Gastrocnemius medialis (tissue), 4 donors: ENCODE results near the gene FUOM. TPM values are rescaled to one million over a fixed set of nuclear protein-coding genes. Genes with fewer than 3 reads are reported as not detected.
A peak's percentile ranks its signal among the peaks of the same experiment; 100 is the strongest.

Experiments
- ATAC-seq, 2 donors: fragments of 150-250 bp; one replicate each; pipeline ENCODE4 v1.9.1; 2016
- DNase-seq, 2 donors: peaks; one replicate each; pipeline ENCODE4 v3.0.0-alpha.2; 2019
- H3K27ac ChIP-seq, 4 donors: fragments of 200-600 bp; sonication (generic); 1 replicate in 1 of 4; 2 replicates in 3 of 4; pipeline ENCODE4 v1.5.1; 2016 to 2018; ENCODE audit warnings: mild to moderate bottlenecking in 2 of 4, moderate library complexity in 1 of 4
- H3K27me3 ChIP-seq, 3 donors: fragments of 200-600 bp; sonication (generic) in 2 of 3; 1 replicate in 1 of 3; 2 replicates in 2 of 3; pipeline versions ENCODE4 v1.5.1 to v1.6.0; 2016 to 2019; ENCODE audit warnings: mild to moderate bottlenecking in 1 of 3, moderate library complexity in 1 of 3
- H3K36me3 ChIP-seq, 2 donors: fragments of 200-600 bp; sonication (generic) in 1 of 2; one replicate each; pipeline ENCODE4 v1.5.1; 2017 to 2018
- H3K4me1 ChIP-seq, 2 donors: fragments of 200-600 bp; sonication (generic) in 1 of 2; one replicate each; pipeline ENCODE4 v1.5.1; 2016 to 2017; ENCODE audit warnings: mild to moderate bottlenecking in 2 of 2
- H3K4me3 ChIP-seq, 4 donors: fragments of 200-600 bp; sonication (generic) in 3 of 4; 1 replicate in 1 of 4; 2 replicates in 3 of 4; pipeline ENCODE4 v1.5.1; 2016 to 2019; ENCODE audit warnings: mild to moderate bottlenecking in 2 of 4
- H3K9me3 ChIP-seq, 3 donors: fragments of 200-600 bp; sonication (generic) in 2 of 3; 1 replicate in 1 of 3; 2 replicates in 2 of 3; pipeline ENCODE4 v1.5.1; 2016 to 2019
- POLR2A ChIP-seq, 2 donors: fragments of 450-650 bp; IDR thresholded peaks; one replicate each; pipeline ENCODE4 v1.6.1; 2017; ENCODE audit warnings: antibody characterized with exemption in 2 of 2, mild to moderate bottlenecking in 2 of 2, moderate library complexity in 2 of 2
- in situ Hi-C, 4 donors: fragments of 200-750 bp; cut with MboI; loops; one replicate each; pipeline versions ENCODE4 v1.15.0 to v1.8.0; 2017; ENCODE audit warnings: low sequenced_read_pairs in 4 of 4
- intact Hi-C: fragments of 100-400 bp; cut with DNase I; formaldehyde crosslinking; loops from one replicate; pipeline ENCODE4 v1.15.1; 2023; ENCODE audit warnings: low total_unique reads
- total RNA-seq, 4 donors: library from RNA; depleted of rRNA; stranded (reverse); fragments of >200 nt; gene quantifications; one replicate each; pipeline versions ENCODE4 v1.1.0 to v1.2.3, GENCODE V29; 2016
- TF ChIP-seq, protein P1 (sequence below), 5 experiments: fragments of 450-650 bp in 3 of 5; fragments of 200-600 bp in 2 of 5; sonication (generic) in 2 of 5; IDR thresholded peaks in 4 of 5; conservative IDR thresholded peaks in 1 of 5; 1 replicate in 4 of 5; 2 replicates in 1 of 5; pipeline ENCODE4 v1.5.1; 2016 to 2019; ENCODE audit warnings: antibody characterized with exemption in 5 of 5, mild to moderate bottlenecking in 3 of 5, moderate library complexity in 3 of 5

The FUOM gene
- total RNA-seq, 4 donors from 2014 or later, result 3.2 to 8.9 (median 5.6) TPM

DNA sequence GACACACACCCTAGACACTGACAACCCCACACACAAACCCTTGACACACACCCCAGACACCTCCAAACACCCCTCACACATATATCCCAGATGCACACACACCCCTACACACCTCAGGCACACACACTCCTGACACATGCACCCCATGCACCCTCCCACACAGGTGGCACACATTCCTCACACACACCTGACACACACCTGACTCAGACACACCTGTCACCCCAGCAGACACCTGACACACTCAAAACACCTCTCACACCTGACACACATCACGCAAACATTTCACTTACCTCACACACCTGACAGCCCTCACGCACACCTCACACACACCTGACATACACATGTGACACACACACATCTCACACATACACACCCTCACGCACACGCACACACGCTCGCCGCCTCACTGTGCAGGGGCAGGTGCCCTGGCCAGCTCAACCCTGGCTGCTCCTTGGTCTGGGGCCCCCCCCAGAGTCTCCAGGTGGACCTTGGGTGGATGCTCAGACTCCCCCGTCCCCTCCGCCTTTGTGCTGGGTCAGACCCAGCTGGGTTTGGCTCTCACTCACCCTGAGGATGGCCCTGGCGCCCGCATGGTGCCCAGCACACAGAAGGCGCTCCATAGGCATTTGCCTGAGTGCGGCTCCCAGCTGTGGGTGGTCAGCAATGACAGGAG lies 18.0 kb downstream of the FUOM start:
- in situ Hi-C loops, result no loop called here
- ATAC-seq (no peak), DNase-seq (no peak)

DNA sequence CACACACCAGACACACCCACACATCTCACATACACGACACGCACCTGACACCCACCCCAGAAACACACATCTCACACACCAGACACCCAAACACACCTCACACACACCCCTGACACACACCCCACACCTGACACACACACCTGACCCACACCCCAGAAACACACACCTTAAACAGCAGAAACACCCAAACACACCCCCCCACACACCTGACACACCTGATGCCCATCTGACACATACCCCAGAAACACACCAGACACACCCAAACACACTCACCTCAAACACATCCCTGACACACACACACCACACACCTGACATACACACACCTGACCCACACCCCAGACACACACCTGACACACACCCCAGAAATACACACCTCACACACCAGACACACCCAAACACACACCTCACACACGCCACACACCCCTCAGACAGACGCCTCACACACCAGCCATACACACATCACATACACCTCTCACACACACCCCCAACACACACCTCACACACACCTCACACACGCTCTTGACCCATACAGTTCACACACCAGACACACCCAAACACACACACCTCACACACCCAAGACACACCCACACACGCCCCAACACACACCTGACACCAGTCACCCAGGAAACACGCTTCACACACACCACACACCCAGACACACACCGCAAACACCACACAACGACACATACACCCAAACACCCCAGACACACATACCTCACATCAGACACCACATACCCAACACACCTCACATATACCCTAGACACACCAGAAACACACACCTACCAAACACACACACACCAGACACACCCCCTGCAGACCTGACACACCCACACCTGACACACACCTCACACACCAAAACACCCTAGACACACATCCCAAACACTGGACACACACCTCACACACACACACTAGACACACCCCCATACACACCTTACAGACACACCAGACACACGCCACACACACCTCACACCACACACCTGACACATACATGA lies 19.4 kb downstream of the FUOM start:
- TF ChIP-seq POLR2A (IDR thresholded peaks at IDR 0.05), result no peak
- TF ChIP-seq, protein P1, sequence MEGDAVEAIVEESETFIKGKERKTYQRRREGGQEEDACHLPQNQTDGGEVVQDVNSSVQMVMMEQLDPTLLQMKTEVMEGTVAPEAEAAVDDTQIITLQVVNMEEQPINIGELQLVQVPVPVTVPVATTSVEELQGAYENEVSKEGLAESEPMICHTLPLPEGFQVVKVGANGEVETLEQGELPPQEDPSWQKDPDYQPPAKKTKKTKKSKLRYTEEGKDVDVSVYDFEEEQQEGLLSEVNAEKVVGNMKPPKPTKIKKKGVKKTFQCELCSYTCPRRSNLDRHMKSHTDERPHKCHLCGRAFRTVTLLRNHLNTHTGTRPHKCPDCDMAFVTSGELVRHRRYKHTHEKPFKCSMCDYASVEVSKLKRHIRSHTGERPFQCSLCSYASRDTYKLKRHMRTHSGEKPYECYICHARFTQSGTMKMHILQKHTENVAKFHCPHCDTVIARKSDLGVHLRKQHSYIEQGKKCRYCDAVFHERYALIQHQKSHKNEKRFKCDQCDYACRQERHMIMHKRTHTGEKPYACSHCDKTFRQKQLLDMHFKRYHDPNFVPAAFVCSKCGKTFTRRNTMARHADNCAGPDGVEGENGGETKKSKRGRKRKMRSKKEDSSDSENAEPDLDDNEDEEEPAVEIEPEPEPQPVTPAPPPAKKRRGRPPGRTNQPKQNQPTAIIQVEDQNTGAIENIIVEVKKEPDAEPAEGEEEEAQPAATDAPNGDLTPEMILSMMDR (IDR thresholded peaks at IDR 0.05 in 4 of 5, conservative IDR thresholded peaks at IDR 0.05 in 1 of 5), result no peak
- no peak overlapping the region for H3K4me3 ChIP-seq
- no peaks in the 10 kb centered on the region for H3K9me3 ChIP-seq
- peaks cover 5 to 15% of the 10 kb centered on the region in 2 donors for H3K4me1 ChIP-seq
- no peak for DNase-seq
- peaks cover 73 to 87% (median 76%) of the 10 kb centered on the region in 3 donors for H3K27me3 ChIP-seq
- in situ Hi-C loops, result no loop called here
- H3K36me3 ChIP-seq, result no peaks in the 10 kb centered on the region
- no peak overlapping the region for H3K27ac ChIP-seq
- ATAC-seq, result no peak
- intact Hi-C loops, result no loop called here

More for the DNA sequence above, 18.0 kb downstream of the FUOM start:
- intact Hi-C loops, result no loop called here
- H3K27ac ChIP-seq, result no peak overlapping the region
- no peak for TF ChIP-seq POLR2A (IDR thresholded peaks at IDR 0.05)
- TF ChIP-seq, protein P1 (IDR thresholded peaks at IDR 0.05 in 4 of 5, conservative IDR thresholded peaks at IDR 0.05 in 1 of 5), result no peak
- peaks cover 5 to 15% of the 10 kb centered on the region in 2 donors for H3K4me1 ChIP-seq
- no peak overlapping the region for H3K4me3 ChIP-seq
- H3K27me3 ChIP-seq, result peaks cover 75 to 87% (median 79%) of the 10 kb centered on the region in 3 donors
- H3K9me3 ChIP-seq, result no peaks in the 10 kb centered on the region
- no peaks in the 10 kb centered on the region for H3K36me3 ChIP-seq

DNA sequence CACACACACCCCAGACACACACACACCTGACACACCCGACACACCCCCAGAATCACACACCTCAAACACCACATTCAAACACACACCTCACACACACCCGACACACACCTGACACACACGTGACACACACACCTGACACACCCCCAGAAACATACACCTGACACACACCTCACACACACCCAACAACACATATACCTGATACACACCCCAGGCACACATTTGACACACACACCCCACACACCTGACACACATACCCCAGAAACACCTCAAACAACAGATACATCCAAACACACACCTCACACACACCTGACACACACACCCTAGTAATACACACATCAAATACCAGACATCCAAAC lies 20.5 kb downstream of the FUOM start:
- H3K27me3 ChIP-seq, result peaks cover 67 to 86% (median 72%) of the 10 kb centered on the region in 3 donors
- no peaks in the 10 kb centered on the region for H3K9me3 ChIP-seq
- H3K36me3 ChIP-seq, result no peaks in the 10 kb centered on the region
- in situ Hi-C loops, result no loop called here
- no peak for TF ChIP-seq POLR2A (IDR thresholded peaks at IDR 0.05)
- TF ChIP-seq, protein P1 (IDR thresholded peaks at IDR 0.05 in 4 of 5, conservative IDR thresholded peaks at IDR 0.05 in 1 of 5), result no peak
- no peak for ATAC-seq
- H3K4me1 ChIP-seq, result peaks cover 5 to 15% of the 10 kb centered on the region in 2 donors
- intact Hi-C loops, result no loop called here
- H3K27ac ChIP-seq, result no peak overlapping the region
- H3K4me3 ChIP-seq, result no peak overlapping the region
- DNase-seq, result no peak

DNA sequence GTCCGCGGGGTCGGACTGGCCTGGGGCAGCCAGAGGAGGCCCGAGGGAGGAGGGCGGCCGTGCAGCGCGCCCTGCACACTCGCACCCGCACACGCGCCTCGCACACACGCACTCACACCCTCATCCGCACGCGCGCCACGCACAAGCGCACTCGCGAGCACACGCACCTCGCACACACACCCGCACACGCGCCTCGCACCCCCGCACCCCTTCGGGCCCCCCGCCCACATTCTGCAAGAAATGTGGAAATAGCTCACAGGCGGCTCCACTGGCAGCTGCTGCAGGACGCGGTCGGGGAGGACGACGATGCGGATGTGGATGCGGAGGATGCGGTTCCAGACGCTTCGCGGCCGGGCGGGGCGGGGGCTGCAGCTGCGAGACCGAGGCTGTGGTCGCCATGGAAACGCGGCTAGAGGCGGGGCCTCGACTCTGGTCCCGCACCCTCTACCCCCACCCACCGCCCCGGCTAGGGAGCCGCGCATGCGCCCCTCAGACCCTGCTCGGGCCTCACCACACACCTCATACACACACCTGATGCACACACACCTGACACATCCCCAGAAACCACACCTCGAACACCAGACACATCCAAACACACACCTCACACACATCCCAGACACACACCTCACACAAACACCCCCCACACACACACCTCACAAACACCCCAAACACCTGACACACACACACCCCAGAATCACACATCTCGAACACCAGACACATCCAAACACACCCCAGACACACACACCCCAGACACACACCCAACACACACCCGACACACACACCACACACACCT lies 21.0 kb downstream of the FUOM start, which contains the start of gene CALY:
TSS of gene CALY (minus strand) at position 320 of the 793 bp plus-strand sequence. CDS start 7,907 bp downstream, outside the sequence.
- ATAC-seq (no peak), DNase-seq (no peak)
- Histone ChIP-seq H3K4me3 (peak within 1 kb of the TSS in 3 of 4 donors; percentile 27 to 48 (median 36)), H3K27ac (no peak within 1 kb of the TSS), H3K27me3 (peaks cover 69 to 86% (median 70%) of the 10 kb centered on the region in 3 donors), H3K9me3 (no peaks in the 10 kb centered on the region), H3K36me3 (no peaks in the 10 kb centered on the region), H3K4me1 (peaks cover 5 to 15% of the 10 kb centered on the region in 2 donors)
- in situ Hi-C loops, result no loop called here
- intact Hi-C loops, result no loop called here
- TF ChIP-seq POLR2A (IDR thresholded peaks at IDR 0.05), result no peak
- TF ChIP-seq, protein P1 (IDR thresholded peaks at IDR 0.05 in 4 of 5, conservative IDR thresholded peaks at IDR 0.05 in 1 of 5), result no peak
